Astrocyte of the spinal cord (primary cell): ENCODE results near the gene ARHGAP28.
A peak's percentile ranks its signal among the peaks of the same experiment; 100 is the strongest.

ENCODE experiments used
- DNase-seq: peaks from one replicate; pipeline ENCODE4 v3.0.0; 2011; ENCODE audit warnings: low read depth, low spot score
- H3K4me3 ChIP-seq: 2 replicates; pipeline ENCODE4 v1.5.1; 2011; ENCODE audit warnings: low read depth, mild to moderate bottlenecking, low read length, moderate library complexity
- in situ Hi-C: cut with HindIII; loops from 2 replicates; pipeline ENCODE4 v1.10.0; 2017; ENCODE audit warnings: low sequenced_read_pairs
- TF ChIP-seq, protein P1 (sequence below): IDR thresholded peaks from 2 replicates; pipeline ENCODE4 v1.5.1; 2012; ENCODE audit warnings: low read depth, mild to moderate bottlenecking, low read length, inconsistent platforms

The ARHGAP28 gene

DNA sequence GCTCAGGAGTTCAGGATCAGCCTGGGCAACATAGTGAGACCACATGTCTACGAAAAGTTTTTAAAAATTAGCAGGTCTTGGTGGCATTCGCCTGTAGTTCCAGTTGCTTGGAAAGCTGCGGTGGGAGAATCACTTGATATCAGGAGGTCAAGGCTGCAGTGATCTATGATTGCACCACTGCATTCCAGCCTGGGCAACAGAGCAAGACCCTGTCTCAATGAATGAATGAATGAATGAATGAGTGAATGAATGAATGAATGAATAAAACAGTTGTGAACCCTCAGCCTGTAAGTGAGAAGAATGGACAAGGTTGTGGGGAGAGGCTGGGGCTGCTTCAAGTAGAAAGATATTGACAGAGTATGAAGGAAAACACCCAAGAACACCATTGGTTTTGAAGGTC is 48.0 kb downstream of the ARHGAP28 start:
- H3K4me3 ChIP-seq, result no peak overlapping the region
- no peak for DNase-seq
- TF ChIP-seq, protein P1, sequence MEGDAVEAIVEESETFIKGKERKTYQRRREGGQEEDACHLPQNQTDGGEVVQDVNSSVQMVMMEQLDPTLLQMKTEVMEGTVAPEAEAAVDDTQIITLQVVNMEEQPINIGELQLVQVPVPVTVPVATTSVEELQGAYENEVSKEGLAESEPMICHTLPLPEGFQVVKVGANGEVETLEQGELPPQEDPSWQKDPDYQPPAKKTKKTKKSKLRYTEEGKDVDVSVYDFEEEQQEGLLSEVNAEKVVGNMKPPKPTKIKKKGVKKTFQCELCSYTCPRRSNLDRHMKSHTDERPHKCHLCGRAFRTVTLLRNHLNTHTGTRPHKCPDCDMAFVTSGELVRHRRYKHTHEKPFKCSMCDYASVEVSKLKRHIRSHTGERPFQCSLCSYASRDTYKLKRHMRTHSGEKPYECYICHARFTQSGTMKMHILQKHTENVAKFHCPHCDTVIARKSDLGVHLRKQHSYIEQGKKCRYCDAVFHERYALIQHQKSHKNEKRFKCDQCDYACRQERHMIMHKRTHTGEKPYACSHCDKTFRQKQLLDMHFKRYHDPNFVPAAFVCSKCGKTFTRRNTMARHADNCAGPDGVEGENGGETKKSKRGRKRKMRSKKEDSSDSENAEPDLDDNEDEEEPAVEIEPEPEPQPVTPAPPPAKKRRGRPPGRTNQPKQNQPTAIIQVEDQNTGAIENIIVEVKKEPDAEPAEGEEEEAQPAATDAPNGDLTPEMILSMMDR, result no peak
- in situ Hi-C loops, result no loop called here

DNA sequence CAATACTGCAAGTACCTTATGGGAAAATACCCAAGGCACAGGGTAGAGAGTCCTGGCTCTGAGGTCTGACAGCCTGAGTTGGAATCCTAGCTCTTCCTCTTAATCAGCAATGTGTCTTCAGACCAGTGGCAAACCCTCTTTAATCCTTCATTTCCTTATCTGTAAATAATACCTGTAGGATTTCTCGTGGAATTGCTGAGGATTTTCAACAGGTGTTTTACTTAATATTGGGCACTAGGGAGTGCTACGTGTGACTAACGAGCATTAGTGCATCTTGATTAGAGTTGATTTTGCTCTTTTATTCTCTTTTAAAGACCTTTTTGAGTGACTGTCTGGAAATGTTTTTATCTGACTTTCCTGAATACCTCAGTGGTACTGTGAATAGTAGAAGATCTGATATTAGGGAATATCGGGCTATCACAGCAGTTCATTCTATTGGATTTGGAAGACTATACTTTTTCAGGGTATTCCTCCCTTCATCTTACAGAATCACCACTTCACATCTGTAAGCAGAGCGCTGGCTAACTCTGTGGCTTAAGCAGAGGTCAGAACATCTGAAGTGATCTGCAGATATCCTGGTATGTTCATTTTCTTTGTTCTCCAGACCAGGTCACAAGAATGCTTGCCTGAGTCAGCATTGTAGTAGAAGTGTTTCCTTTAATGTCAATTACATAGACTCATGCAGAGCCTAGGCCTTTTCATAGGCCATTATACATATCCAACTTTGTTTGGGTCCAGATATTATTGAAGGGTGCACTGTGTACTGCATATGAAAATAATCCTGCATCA is 49.1 kb downstream of the ARHGAP28 start:
- TF ChIP-seq, protein P1, result no peak
- in situ Hi-C loops, result no loop called here
- no peak overlapping the region for H3K4me3 ChIP-seq
- peak; percentile 20 for DNase-seq

DNA sequence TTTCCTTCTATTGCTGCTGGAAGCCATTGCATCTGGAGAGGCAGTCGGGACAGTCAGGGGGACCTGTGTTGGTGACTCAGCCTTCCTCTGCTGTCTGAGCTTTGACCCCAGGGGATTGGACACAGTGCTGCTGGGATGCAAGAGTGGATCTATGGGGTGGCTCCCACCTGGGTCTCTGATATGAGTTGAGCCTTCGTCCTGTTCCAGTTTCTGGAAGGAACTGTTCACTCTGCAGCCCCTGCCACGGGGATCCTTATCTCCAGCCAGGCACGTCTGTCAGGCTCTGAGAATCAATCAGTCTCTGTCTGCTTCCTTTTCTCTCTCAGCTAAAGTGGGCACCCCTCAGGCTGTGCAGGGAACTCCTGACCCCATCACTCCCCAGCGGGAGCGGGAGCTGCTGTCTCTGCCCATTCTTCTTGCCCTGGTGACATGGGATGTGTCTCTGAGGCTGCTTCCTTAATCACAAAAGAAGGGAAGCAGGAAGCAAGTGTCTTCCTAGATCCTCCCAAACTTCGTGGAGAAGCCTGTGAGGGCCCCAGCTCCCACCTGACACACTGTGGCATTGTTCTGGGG is 51.7 kb downstream of the ARHGAP28 start:
- DNase-seq, result no peak
- TF ChIP-seq, protein P1, result no peak
- no peak overlapping the region for H3K4me3 ChIP-seq
- in situ Hi-C loops, result no loop called here

- DNase-seq, result peak; percentile 49
- in situ Hi-C loops, result no loop called here
- H3K4me3 ChIP-seq, result no peak overlapping the region
- TF ChIP-seq, protein P1, result no peak
These were observed 52.3 kb downstream of the ARHGAP28 start for GRCh38 chr18:6781796-6782195.

- TF ChIP-seq, protein P1, result no peak
- DNase-seq, result no peak
- in situ Hi-C loops, result no loop called here
These were observed 53.3 kb downstream of the ARHGAP28 start for GRCh38 chr18:6782861-6783260.

GRCh38 chr18:6784046-6784445 is 54.5 kb downstream of the ARHGAP28 start:
- no peak for DNase-seq
- in situ Hi-C loops, result no loop called here
- TF ChIP-seq, protein P1, result no peak
- H3K4me3 ChIP-seq, result no peak overlapping the region

More at GRCh38 chr18:6782861-6783260, 53.3 kb downstream of the ARHGAP28 start:
- no peak overlapping the region for H3K4me3 ChIP-seq
